ENCODE measurements around the gene SELENOV. TPM values are rescaled to one million over a fixed set of nuclear protein-coding genes. Genes with fewer than 3 reads are reported as not detected.
"Not testable (repeated sequence)": the region's sequence is repeated elsewhere in the genome, so short reads cannot be mapped to it uniquely, and the experiment has no call there.

The SELENOV gene
- total and polyA plus RNA-seq, 9 of the 15 experiments (the other 6 are each of a cell fraction or from before 2014, with no cell fraction given): 0.04 to 0.09 (median 0.06) TPM; not detected in 4

DNA sequence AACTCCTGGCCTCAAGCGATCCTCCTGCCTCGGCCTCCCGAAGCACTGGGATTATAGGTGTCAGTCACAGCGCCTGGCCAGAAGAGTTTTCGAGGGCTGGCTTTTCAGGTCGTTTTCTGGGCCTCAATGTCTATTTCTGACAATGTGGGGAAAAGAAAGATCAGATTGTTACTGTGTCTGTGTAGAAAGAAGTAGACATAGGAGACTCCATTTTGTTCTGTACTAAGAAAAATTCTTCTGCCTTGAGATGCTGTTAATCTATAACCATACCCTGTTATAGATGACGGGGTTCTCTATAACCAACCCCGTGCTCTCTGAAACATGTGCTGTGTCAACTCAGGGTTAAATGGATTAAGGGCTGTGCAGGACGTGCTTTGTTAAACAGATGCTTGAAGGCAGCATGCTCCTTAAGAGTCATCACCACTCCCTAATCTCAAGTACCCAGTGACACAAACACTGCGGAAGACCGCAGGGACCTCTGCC, 35.6 kb upstream of the SELENOV start:
- BruUV-seq (replicated peaks): not testable (repeated sequence)
- FAIRE-seq: peak; percentile 95
- TF ChIP-seq MECOM (CRISPR knock-in tag; IDR thresholded peaks at IDR 0.05): peak; percentile 51; the same call in 1 of the 2 replicates
- 0 out of 2 replicates have a peak, but pooled peaks have one; percentile 13 for TF ChIP-seq ZBTB12 (CRISPR knock-in tag; IDR thresholded peaks at IDR 0.05)
- TF ChIP-seq ATF4 (CRISPR knock-in tag; IDR thresholded peaks at IDR 0.05): peak; percentile 62
- TF ChIP-seq CBFA2T3 (IDR thresholded peaks at IDR 0.05): peak; percentile 47
- TF ChIP-seq CBFA2T2 (conservative IDR thresholded peaks at IDR 0.05): 0 out of 2 replicates have a peak, but pooled peaks have one; percentile 16
- peak; percentile 40; the same call in 1 of the 2 replicates for TF ChIP-seq ZNF583 (CRISPR knock-in tag; IDR thresholded peaks at IDR 0.05)
- TF ChIP-seq CXXC5 (CRISPR knock-in tag; IDR thresholded peaks at IDR 0.05): peak; percentile 63
- TF ChIP-seq HDAC2 (IDR thresholded peaks at IDR 0.05): 0 out of 2 replicates have a peak, but pooled peaks have one; percentile 31
- TF ChIP-seq HDAC8 (tag; IDR thresholded peaks at IDR 0.05): peak; percentile 76; the same call in 1 of the 2 replicates
- TF ChIP-seq GTF2A2 (tag; IDR thresholded peaks at IDR 0.05): 0 out of 2 replicates have a peak, but pooled peaks have one; percentile 34
- TF ChIP-seq VEZF1 (CRISPR knock-in tag; IDR thresholded peaks at IDR 0.05): 0 out of 2 replicates have a peak, but pooled peaks have one; percentile 16
- peak; percentile 42; the same call in 1 of the 2 replicates for TF ChIP-seq ZNF197 (CRISPR knock-in tag; IDR thresholded peaks at IDR 0.05; ENCODE audit: low read depth)
- TF ChIP-seq ZFP1 (CRISPR knock-in tag; IDR thresholded peaks at IDR 0.05): 0 out of 2 replicates have a peak, but pooled peaks have one; percentile 33
- 0 out of 2 replicates have a peak, but pooled peaks have one; percentile 42 for TF ChIP-seq ZNF134 (CRISPR knock-in tag; conservative IDR thresholded peaks at IDR 0.05)
- TF ChIP-seq DMBX1 (CRISPR knock-in tag; IDR thresholded peaks at IDR 0.05; ENCODE audit: borderline replicate concordance): peak; percentile 90
- TF ChIP-seq, protein P1, sequence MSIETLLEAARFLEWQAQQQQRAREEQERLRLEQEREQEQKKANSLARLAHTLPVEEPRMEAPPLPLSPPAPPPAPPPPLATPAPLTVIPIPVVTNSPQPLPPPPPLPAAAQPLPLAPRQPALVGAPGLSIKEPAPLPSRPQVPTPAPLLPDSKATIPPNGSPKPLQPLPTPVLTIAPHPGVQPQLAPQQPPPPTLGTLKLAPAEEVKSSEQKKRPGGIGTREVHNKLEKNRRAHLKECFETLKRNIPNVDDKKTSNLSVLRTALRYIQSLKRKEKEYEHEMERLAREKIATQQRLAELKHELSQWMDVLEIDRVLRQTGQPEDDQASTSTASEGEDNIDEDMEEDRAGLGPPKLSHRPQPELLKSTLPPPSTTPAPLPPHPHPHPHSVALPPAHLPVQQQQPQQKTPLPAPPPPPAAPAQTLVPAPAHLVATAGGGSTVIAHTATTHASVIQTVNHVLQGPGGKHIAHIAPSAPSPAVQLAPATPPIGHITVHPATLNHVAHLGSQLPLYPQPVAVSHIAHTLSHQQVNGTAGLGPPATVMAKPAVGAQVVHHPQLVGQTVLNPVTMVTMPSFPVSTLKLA (conservative IDR thresholded peaks at IDR 0.05): peak; percentile 19 to 51; a peak in 2 of 4 replicates
- TF ChIP-seq ZNF668 (CRISPR knock-in tag; IDR thresholded peaks at IDR 0.05): peak; percentile 83
- peak; percentile 79 for TF ChIP-seq MAX (CRISPR knock-in tag; IDR thresholded peaks at IDR 0.05)

More for the DNA sequence above, 35.6 kb upstream of the SELENOV start:
- Histone ChIP-seq H3K27ac (ENCODE audit: extremely low read depth, low read depth, low read length) (peak overlapping the region; percentile 79), H2AFZ (ENCODE audit: low read depth, low read length) (peak overlapping the region; percentile 93), H3K9ac (ENCODE audit: insufficient read depth in 1 of 2, low read depth in 2 of 2, low read length in 2 of 2) (peak overlapping the region in 1 of 2 experiments; percentile 99; a peak in 1 of 4 replicates), H3K79me2 (ENCODE audit: control insufficient read depth, insufficient read depth, low read length) (peaks cover 28% of the 10 kb centered on the region), H3K36me3 (ENCODE audit: control insufficient read depth, insufficient read depth, low read length) (peaks cover 53% of the 10 kb centered on the region), H3K4me1 (replicated peaks in 1 of 2; ENCODE audit: control insufficient read depth in 2 of 2, insufficient read depth in 2 of 2, low read length in 2 of 2) (peaks cover 11 to 17% of the 10 kb centered on the region in 2 experiments; a peak in 4 of 5 replicates), H3K4me2 (ENCODE audit: insufficient read depth, low read length) (peak overlapping the region; percentile 60)
- POLR2A ChIA-PET; intact Hi-C loops (cut with micrococcal nuclease); H4K20me1 ChIP-seq (replicated peaks; ENCODE audit: control insufficient read depth, insufficient read depth, low read length); H3K4me3 ChIP-seq; CTCF ChIA-PET (ENCODE audit: low intra/inter-chr PET ratio); H3K9me3 ChIP-seq (replicated peaks; ENCODE audit: control insufficient read depth, insufficient read depth, low read depth, low read length); H3K9me1 ChIP-seq (ENCODE audit: control insufficient read depth, insufficient read depth, low read length); ATAC-seq; in situ Hi-C loops (cut with MboI); H3K27me3 ChIP-seq (ENCODE audit: control insufficient read depth in 2 of 2, insufficient read depth in 2 of 2, low read length in 2 of 2): not testable (repeated sequence)
- peak in 1 of 4 experiments; percentile 20 for DNase-seq (ENCODE audit: extremely low read depth in 1 of 4, low spot score in 3 of 4)
- 56% methylated on average over 11 of the region's 11 CpGs for WGBS (ENCODE audit: insufficient coverage, low coverage, missing lambda C conversion rate)

Data from K562 (cell line).